Psoas muscle (tissue), 8 donors: ENCODE measurements around the gene CRACDL. TPM values are rescaled to one million over a fixed set of nuclear protein-coding genes. Genes with fewer than 3 reads are reported as not detected.
"Not testable (repeated sequence)": the region's sequence is repeated elsewhere in the genome, so short reads cannot be mapped to it uniquely, and the experiment has no call there.

Source experiments
- ATAC-seq, 4 donors: fragments of 200-7000 bp; cut with Tn5 transposase; one replicate each; pipeline ENCODE4 v1.9.1; 2020; ENCODE audit warnings: moderate library complexity in 3 of 4, mild to moderate bottlenecking in 2 of 4
- DNase-seq, 2 donors: peaks; one replicate each; pipeline ENCODE4 v3.0.0-alpha.2; 2020
- H3K27ac ChIP-seq: fragments of 200-600 bp; one replicate; pipeline ENCODE4 v1.8.0; 2022
- H3K27me3 ChIP-seq, 3 donors: fragments of 200-600 bp in 1 of 3; one replicate each; pipeline versions ENCODE4 v1.6.1 to v1.8.0; 2013 to 2022; ENCODE audit warnings: low read length in 2 of 3, mild to moderate bottlenecking in 2 of 3, moderate library complexity in 1 of 3; ENCODE audit not compliant: insufficient read depth in 3 of 3
- H3K36me3 ChIP-seq, 2 donors: fragments of 200-600 bp in 1 of 2; one replicate each; pipeline versions ENCODE4 v1.6.1 to v1.8.0; 2013 to 2022; ENCODE audit warnings: low read depth in 1 of 2, mild to moderate bottlenecking in 1 of 2, moderate library complexity in 1 of 2; ENCODE audit not compliant: insufficient read depth in 1 of 2
- H3K4me1 ChIP-seq: fragments of 200-600 bp; one replicate; pipeline ENCODE4 v1.8.0; 2022
- H3K4me3 ChIP-seq: fragments of 200-600 bp; one replicate; pipeline ENCODE4 v1.8.0; 2022; ENCODE audit warnings: mild to moderate bottlenecking
- H3K9me3 ChIP-seq: fragments of 200-600 bp; one replicate; pipeline ENCODE4 v1.8.0; 2022
- WGBS, 3 donors: extraction: QIAGEN DNeasy Blood & Tissue Kit; methylation state at CpG; one replicate each; pipeline versions ENCODE4 v1.1.6 to v1.1.7; 2013; 5-methylcytosine and 5-hydroxymethylcytosine counted together
- intact Hi-C, 2 donors: fragments of 100-400 bp; cut with DNase I; formaldehyde crosslinking; loops; one replicate each; pipeline versions ENCODE4 v1.11.0 to v1.14.2; 2022
- polyA plus RNA-seq, 3 donors: library from polyadenylated mRNA; stranded (reverse); fragments of 200-250 nt; gene quantifications; one replicate each; pipeline ENCODE4 v1.2.3, GENCODE V29; 2013
- total RNA-seq, 4 donors: library from RNA; stranded (reverse); fragmentation: NEBNext Ultra II Directional in 2 of 4; extraction: Animal tissue kit (Norgen Biotek cat#: 25700) in 2 of 4; gene quantifications; one replicate each; pipeline versions ENCODE4 v1.2.1 to v1.2.4, GENCODE V29; 2021 to 2023
- TF ChIP-seq, protein P1 (sequence below): fragments of 200-600 bp; IDR thresholded peaks from one replicate; pipeline ENCODE4 v1.8.0; 2022; ENCODE audit warnings: antibody characterized with exemption
- donor health status: healthy with polysubstance abuse.
- donor health status: DM: no; HTN: no; CAD: no; lungs with moderate emphysema.
- donor health status: Bipolar disorder and iron deficiency.
- donor health status: healthy.
- donor health status: DM: yes; HTN: yes; CAD: no.
- donor health status: DM: no; HTN: no; CAD: no.
- donor health status: DM: no; HTN: no; CAD: no.
- donor health status: DM: yes; HTN: yes; CAD: no.

CRACDL gene
- total and polyA plus RNA-seq, 7 donors: 0.97 to 3.1 (median 2.3) TPM

GRCh38 chr2:98753801-98754200, 182.2 kb downstream of the CRACDL start:
- no peak for ATAC-seq
- Histone ChIP-seq H3K4me1 (no peaks in the 10 kb centered on the region), H3K9me3 (no peaks in the 10 kb centered on the region), H3K27ac (no peak overlapping the region), H3K4me3 (no peak overlapping the region), H3K36me3 (no peaks in the 10 kb centered on the region), H3K27me3 (peaks cover 0 to 12% (median 4%) of the 10 kb centered on the region in 3 donors)
- intact Hi-C loops: no loop called here
- no peak for DNase-seq
- TF ChIP-seq, protein P1, sequence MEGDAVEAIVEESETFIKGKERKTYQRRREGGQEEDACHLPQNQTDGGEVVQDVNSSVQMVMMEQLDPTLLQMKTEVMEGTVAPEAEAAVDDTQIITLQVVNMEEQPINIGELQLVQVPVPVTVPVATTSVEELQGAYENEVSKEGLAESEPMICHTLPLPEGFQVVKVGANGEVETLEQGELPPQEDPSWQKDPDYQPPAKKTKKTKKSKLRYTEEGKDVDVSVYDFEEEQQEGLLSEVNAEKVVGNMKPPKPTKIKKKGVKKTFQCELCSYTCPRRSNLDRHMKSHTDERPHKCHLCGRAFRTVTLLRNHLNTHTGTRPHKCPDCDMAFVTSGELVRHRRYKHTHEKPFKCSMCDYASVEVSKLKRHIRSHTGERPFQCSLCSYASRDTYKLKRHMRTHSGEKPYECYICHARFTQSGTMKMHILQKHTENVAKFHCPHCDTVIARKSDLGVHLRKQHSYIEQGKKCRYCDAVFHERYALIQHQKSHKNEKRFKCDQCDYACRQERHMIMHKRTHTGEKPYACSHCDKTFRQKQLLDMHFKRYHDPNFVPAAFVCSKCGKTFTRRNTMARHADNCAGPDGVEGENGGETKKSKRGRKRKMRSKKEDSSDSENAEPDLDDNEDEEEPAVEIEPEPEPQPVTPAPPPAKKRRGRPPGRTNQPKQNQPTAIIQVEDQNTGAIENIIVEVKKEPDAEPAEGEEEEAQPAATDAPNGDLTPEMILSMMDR: no peak

- H3K36me3 ChIP-seq, ATAC-seq, H3K4me1 ChIP-seq, intact Hi-C loops, DNase-seq, H3K4me3 ChIP-seq, H3K9me3 ChIP-seq, H3K27ac ChIP-seq: not testable (repeated sequence)
- peaks cover 0 to 12% (median 4%) of the 10 kb centered on the region in 3 donors for H3K27me3 ChIP-seq
- WGBS, 3 donors: 86 to 87% (median 86%) methylated on average over 4 of the region's 4 CpGs
Measured at GRCh38 chr2:98752711-98753110, 183.3 kb downstream of the CRACDL start.

GRCh38 chr2:98751748-98752147, 184.3 kb downstream of the CRACDL start:
- no peak overlapping the region for H3K4me3 ChIP-seq
- no peaks in the 10 kb centered on the region for H3K36me3 ChIP-seq
- TF ChIP-seq, protein P1: no peak
- ATAC-seq: no peak
- H3K9me3 ChIP-seq: no peaks in the 10 kb centered on the region
- peaks cover 0 to 12% (median 4%) of the 10 kb centered on the region in 3 donors for H3K27me3 ChIP-seq
- WGBS, 3 donors: 84 to 100% (median 87%) methylated on average over 1 of the region's 1 CpG
- intact Hi-C loops: no loop called here
- H3K4me1 ChIP-seq: no peaks in the 10 kb centered on the region
- no peak overlapping the region for H3K27ac ChIP-seq
- no peak for DNase-seq

- 55 to 62% (median 60%) methylated on average over 9 of the region's 9 CpGs for WGBS, 3 donors
- Histone ChIP-seq H3K27me3 (peaks cover 0 to 12% (median 4%) of the 10 kb centered on the region in 3 donors), H3K9me3 (no peaks in the 10 kb centered on the region), H3K36me3 (no peaks in the 10 kb centered on the region), H3K4me1 (no peaks in the 10 kb centered on the region), H3K4me3 (no peak overlapping the region), H3K27ac (no peak overlapping the region)
- intact Hi-C loops: no loop called here
- TF ChIP-seq, protein P1: no peak
- no peak for DNase-seq
- no peak for ATAC-seq
Measured at GRCh38 chr2:98750593-98751282, 185.3 kb downstream of the CRACDL start.

DNA sequence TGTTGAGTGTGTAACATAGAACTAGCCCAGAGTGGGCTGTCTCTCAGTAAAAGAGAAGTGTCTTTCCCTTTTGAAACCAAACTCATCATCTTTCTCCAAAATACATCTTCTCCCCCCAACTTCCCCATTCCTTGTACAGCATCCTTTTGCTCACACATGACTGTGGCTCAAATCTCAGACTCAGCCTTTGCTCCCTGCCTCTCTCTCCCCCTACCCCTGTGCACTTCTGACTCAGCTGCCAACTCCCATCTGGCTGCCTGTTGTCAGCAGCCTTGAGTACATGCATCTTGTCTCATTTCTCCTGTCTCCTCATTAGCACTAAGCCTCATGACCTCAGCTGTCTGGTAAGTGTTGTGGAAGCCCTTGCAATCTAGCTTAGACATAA, 187.0 kb downstream of the CRACDL start:
- H3K27me3 ChIP-seq: peaks cover 0 to 11% (median 2%) of the 10 kb centered on the region in 3 donors
- H3K27ac ChIP-seq: no peak overlapping the region
- no peaks in the 10 kb centered on the region for H3K4me1 ChIP-seq
- no peaks in the 10 kb centered on the region for H3K9me3 ChIP-seq
- peak in 1 of 2 donors; percentile 33 for DNase-seq
- no peaks in the 10 kb centered on the region for H3K36me3 ChIP-seq
- no peak overlapping the region for H3K4me3 ChIP-seq
- intact Hi-C loops: no loop called here
- TF ChIP-seq, protein P1: no peak
- peak in 2 of 4 donors; percentile 47 to 58 for ATAC-seq
